Keratinocyte (primary cell): ENCODE measurements around the gene KLF7.

Source experiments
- EZH2 ChIP-seq: IDR thresholded peaks from one replicate; pipeline ENCODE4 v1.6.1; 2012; ENCODE audit warnings: inconsistent platforms, mild to moderate bottlenecking, low read length, moderate library complexity
- TF ChIP-seq, protein P1 (sequence below), 3 experiments: IDR thresholded peaks in 1 of 3; conservative IDR thresholded peaks in 1 of 3; optimal IDR thresholded peaks in 1 of 3; 2 replicates in 2 of 3; 3 replicates in 1 of 3; pipeline versions ENCODE3 to v1.5.1; 2011; ENCODE audit warnings: low read length in 3 of 3, mild to moderate bottlenecking in 3 of 3, moderate library complexity in 2 of 3, control low read depth in 1 of 3, inconsistent platforms in 1 of 3; ENCODE audit not compliant: insufficient read depth in 2 of 3; ENCODE audit errors: extremely low read depth in 1 of 3

DNA sequence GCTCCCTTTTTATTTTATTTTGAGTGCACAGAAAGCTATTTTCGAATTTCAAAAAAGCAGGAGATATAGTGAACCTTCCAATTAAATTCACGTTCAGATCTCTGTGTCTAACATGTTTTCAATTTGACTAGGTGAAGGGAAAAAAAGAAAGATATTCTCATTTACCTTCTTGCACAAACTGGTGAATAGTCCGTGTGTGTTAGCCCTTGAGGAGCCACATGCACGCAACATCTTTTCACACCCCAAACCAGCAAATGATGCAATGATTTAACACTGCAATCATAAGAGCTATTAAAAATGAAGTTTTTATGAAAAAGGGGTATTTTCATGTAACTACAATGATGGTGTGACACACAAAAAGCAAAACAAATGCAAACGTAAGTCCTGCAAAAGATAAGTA lies 116.6 kb downstream of the KLF7 start:
- TF ChIP-seq, protein P1, sequence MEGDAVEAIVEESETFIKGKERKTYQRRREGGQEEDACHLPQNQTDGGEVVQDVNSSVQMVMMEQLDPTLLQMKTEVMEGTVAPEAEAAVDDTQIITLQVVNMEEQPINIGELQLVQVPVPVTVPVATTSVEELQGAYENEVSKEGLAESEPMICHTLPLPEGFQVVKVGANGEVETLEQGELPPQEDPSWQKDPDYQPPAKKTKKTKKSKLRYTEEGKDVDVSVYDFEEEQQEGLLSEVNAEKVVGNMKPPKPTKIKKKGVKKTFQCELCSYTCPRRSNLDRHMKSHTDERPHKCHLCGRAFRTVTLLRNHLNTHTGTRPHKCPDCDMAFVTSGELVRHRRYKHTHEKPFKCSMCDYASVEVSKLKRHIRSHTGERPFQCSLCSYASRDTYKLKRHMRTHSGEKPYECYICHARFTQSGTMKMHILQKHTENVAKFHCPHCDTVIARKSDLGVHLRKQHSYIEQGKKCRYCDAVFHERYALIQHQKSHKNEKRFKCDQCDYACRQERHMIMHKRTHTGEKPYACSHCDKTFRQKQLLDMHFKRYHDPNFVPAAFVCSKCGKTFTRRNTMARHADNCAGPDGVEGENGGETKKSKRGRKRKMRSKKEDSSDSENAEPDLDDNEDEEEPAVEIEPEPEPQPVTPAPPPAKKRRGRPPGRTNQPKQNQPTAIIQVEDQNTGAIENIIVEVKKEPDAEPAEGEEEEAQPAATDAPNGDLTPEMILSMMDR (optimal IDR thresholded peaks at IDR 0.05 in 1 of 3, IDR thresholded peaks at IDR 0.05 in 1 of 3, conservative IDR thresholded peaks at IDR 0.05 in 1 of 3; ENCODE audit: extremely low read depth in 1 of 3, insufficient read depth in 2 of 3, low read length in 3 of 3): no peak
- TF ChIP-seq EZH2: no peak
